Measurements from ENCODE around the gene RCHY1.
A peak's percentile ranks its signal among the peaks of the same experiment; 100 is the strongest.
"Not testable (repeated sequence)": the region's sequence is repeated elsewhere in the genome, so short reads cannot be mapped to it uniquely, and the experiment has no call there.

Gene RCHY1

DNA sequence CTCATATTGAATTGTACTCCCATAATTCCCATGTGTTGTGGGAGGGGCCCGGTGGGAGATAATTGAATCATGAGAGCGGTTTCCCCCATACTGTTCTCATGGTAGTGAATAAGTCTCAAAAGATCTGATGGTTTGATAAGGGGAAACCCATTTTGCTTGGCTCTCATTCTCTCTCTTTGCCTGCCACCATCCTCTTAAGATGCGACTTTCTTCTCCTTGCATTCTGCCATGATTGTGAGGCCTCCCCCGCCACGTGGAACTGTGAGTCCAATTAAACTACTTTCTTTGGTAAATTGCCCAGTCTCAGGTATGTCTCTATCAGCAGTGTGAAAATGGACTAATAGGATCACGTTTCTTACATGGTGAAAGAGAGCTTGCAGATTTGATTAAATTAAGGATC lies 23.1 kb upstream of the RCHY1 start:
- not testable (repeated sequence) for H3K4me1 ChIP-seq (ENCODE audit: control insufficient read depth, insufficient read depth, low read length); H3K9ac ChIP-seq (ENCODE audit: low read length); DNase-seq (ENCODE audit: low read depth); H3K9me3 ChIP-seq (ENCODE audit: control insufficient read depth, low read length); H3K27me3 ChIP-seq (replicated peaks; ENCODE audit: control insufficient read depth, insufficient read depth, low read length); H3K4me3 ChIP-seq (ENCODE audit: low read length)
- peaks cover 25% of the 10 kb centered on the region for H3K36me3 ChIP-seq (ENCODE audit: control insufficient read depth, insufficient read depth, low read length, severe bottlenecking)

DNA sequence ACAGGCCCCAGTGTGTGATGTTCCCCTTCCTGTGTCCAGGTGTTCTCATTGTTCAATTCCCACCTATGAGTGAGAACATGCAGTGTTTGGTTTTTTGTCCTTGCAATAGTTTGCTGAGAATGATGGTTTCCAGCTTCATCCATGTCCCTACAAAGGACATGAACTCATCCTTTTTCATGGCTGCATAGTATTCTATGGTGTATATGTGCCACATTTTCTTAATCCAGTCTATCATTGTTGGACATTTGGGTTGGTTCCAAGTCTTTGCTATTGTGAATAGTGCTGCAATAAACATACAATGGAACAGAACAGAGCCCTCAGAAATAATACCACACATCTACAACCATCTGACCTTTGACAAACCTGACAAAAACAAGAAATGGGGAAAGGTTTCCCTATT lies 19.7 kb upstream of the RCHY1 start:
- not testable (repeated sequence) for DNase-seq (ENCODE audit: low read depth); H3K27me3 ChIP-seq (replicated peaks; ENCODE audit: control insufficient read depth, insufficient read depth, low read length); H3K9me3 ChIP-seq (ENCODE audit: control insufficient read depth, low read length); H3K9ac ChIP-seq (ENCODE audit: low read length); H3K4me3 ChIP-seq (ENCODE audit: low read length); H3K4me1 ChIP-seq (ENCODE audit: control insufficient read depth, insufficient read depth, low read length)
- peaks cover 43% of the 10 kb centered on the region for H3K36me3 ChIP-seq (ENCODE audit: control insufficient read depth, insufficient read depth, low read length, severe bottlenecking)

DNA sequence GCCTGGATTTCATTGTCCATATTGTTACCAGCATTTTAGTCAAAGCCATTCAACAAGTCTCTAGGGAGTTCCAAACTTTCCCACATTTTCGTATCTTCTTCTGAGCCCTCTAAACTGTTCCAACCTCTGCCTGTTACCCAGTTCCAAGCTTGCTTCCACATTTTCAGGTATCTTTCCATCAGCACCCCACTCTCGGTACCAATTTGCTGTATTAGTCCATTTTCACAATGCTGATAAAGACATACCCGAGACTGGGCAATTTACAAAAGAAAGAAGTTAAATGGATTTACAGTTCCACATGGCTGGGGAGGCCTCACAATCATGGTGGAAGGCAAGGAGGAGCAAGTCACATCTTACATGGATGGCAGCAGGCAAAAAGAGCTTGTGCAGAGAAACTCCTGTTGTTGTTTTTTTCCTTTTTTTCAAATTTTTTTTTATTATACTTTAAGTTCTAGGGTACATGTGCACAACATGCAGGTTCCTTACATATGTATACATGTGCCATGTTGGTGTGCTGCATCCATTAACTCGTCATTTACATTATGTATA lies 19.2 kb upstream of the RCHY1 start:
- not testable (repeated sequence) for H3K9ac ChIP-seq (ENCODE audit: low read length); H3K4me1 ChIP-seq (ENCODE audit: control insufficient read depth, insufficient read depth, low read length); DNase-seq (ENCODE audit: low read depth); H3K4me3 ChIP-seq (ENCODE audit: low read length); H3K27me3 ChIP-seq (replicated peaks; ENCODE audit: control insufficient read depth, insufficient read depth, low read length); H3K9me3 ChIP-seq (ENCODE audit: control insufficient read depth, low read length)
- H3K36me3 ChIP-seq (ENCODE audit: control insufficient read depth, insufficient read depth, low read length, severe bottlenecking), result peaks cover 43% of the 10 kb centered on the region

DNA sequence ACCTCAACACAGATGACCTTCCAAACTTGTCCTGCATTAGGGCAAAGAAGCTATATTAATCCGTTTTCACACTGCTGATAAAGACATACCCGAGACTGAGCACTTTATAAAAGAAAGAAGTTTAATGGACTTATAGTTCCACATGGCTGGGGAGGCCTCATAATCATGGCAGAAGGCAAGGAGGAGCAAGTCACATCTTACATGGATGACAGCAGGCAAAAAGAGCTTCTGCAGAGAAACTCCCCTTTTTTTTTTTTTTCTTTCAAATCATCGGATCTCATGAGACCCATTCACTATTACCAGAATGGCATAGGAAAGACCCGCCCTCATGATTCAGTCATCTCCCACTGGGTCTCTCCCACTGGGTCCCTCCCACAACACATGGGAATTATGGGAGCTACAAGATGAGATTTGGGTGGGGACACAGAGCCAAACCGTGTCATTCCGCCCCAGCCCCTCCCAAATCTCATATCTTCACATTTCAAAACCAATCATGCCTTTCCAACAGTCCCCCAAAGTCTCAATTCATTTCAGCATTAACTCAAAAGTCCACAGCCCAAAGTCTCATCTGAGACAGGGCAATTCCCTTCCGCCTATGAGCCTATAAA lies 17.4 kb upstream of the RCHY1 start:
- not testable (repeated sequence) for H3K9ac ChIP-seq (ENCODE audit: low read length); DNase-seq (ENCODE audit: low read depth); H3K9me3 ChIP-seq (ENCODE audit: control insufficient read depth, low read length); H3K27me3 ChIP-seq (replicated peaks; ENCODE audit: control insufficient read depth, insufficient read depth, low read length); H3K4me1 ChIP-seq (ENCODE audit: control insufficient read depth, insufficient read depth, low read length); H3K4me3 ChIP-seq (ENCODE audit: low read length)
- H3K36me3 ChIP-seq (ENCODE audit: control insufficient read depth, insufficient read depth, low read length, severe bottlenecking), result peaks cover 60% of the 10 kb centered on the region

DNA sequence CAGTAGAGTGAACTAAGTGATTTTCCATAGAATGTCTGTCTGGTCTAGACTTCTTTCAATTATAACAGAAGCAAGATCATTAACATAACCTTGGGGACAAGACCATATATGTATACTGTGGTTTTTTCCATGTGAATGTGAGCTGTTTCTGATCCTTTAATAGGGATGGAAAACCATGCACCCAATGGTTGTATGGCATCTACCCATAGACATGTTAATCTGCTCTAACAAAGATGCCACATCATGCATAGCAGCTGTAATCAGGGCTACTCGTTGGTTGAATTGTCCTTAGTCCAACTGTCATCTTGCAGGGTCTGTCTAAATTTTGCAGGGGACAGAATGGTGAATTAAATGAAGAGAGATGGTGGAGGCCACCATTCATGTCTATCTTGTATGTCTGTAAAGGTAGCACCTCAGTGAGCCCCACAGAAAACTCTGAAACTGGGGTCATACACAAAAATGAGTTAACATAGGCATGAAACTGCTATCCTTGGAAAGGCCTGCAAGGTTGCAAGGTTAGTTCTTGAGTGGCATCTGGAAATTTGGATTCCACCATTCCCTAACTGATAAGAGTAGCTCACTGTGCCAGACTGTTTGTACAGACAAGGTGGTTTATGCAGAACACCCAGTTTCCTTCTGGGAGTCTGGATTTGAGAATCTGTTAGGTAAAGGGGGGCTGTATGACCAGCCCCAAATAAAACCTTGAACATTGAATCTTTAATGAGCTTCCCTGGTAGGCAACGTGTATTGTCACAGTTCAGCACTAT lies 16.5 kb upstream of the RCHY1 start:
- Histone ChIP-seq H3K9me3 (ENCODE audit: control insufficient read depth, low read length) (peaks cover 4% of the 10 kb centered on the region), H3K9ac (ENCODE audit: low read length) (no peak overlapping the region), H3K36me3 (ENCODE audit: control insufficient read depth, insufficient read depth, low read length, severe bottlenecking) (peaks cover 70% of the 10 kb centered on the region), H3K4me3 (ENCODE audit: low read length) (no peak overlapping the region), H3K27me3 (replicated peaks; ENCODE audit: control insufficient read depth, insufficient read depth, low read length) (no peaks in the 10 kb centered on the region), H3K4me1 (ENCODE audit: control insufficient read depth, insufficient read depth, low read length) (no peaks in the 10 kb centered on the region)
- no peak for DNase-seq (ENCODE audit: low read depth)

DNA sequence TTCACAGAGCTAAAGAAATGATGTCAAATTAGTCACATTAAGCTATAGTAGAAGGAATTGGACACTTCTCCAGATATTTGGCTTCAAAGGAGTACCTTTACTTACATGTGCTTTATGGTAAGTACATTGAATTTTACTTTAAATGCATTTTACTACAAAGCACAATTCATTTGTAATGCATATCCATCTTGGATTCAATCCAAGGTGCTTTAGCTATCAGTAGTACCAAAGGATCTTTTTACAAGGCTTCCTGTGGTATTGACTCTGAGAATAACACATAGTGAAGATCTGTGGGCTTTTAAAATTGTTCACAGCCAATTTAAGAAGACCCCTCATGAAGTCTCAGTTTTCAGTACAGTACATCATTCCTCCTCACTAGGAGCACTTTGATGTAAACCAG lies 13.3 kb upstream of the RCHY1 start:
- H3K4me1 ChIP-seq (ENCODE audit: control insufficient read depth, insufficient read depth, low read length), result no peaks in the 10 kb centered on the region
- H3K4me3 ChIP-seq (ENCODE audit: low read length), result no peak overlapping the region
- no peak for DNase-seq (ENCODE audit: low read depth)
- H3K27me3 ChIP-seq (replicated peaks; ENCODE audit: control insufficient read depth, insufficient read depth, low read length), result no peaks in the 10 kb centered on the region
- H3K9me3 ChIP-seq (ENCODE audit: control insufficient read depth, low read length), result peaks cover 4% of the 10 kb centered on the region
- H3K9ac ChIP-seq (ENCODE audit: low read length), result no peak overlapping the region
- peaks cover 84% of the 10 kb centered on the region for H3K36me3 ChIP-seq (ENCODE audit: control insufficient read depth, insufficient read depth, low read length, severe bottlenecking)

DNA sequence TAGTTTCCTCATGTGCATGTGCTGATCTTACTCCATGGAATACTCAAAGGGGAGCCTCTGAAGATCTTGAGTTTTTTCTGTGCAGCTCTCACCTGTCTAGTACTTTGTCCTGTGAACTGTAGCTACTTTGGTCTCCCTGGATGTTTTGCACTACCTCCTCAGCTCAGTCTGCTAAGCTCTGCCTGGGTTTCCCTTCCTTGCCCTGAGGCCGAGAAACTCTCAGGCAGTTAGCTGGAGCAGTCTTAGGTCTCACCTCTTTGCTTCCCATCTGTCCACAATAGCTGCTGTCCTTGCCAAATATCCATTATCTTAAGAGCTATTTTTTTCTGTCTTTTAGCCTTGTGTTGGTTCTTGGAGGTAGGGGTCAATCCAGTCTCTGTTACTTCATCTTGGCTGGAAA lies 11.7 kb upstream of the RCHY1 start:
- H3K36me3 ChIP-seq (ENCODE audit: control insufficient read depth, insufficient read depth, low read length, severe bottlenecking), result peaks cover 80% of the 10 kb centered on the region
- H3K4me1 ChIP-seq (ENCODE audit: control insufficient read depth, insufficient read depth, low read length), result no peaks in the 10 kb centered on the region
- no peaks in the 10 kb centered on the region for H3K27me3 ChIP-seq (replicated peaks; ENCODE audit: control insufficient read depth, insufficient read depth, low read length)
- no peak for DNase-seq (ENCODE audit: low read depth)
- H3K9ac ChIP-seq (ENCODE audit: low read length), result no peak overlapping the region
- H3K9me3 ChIP-seq (ENCODE audit: control insufficient read depth, low read length), result no peaks in the 10 kb centered on the region
- H3K4me3 ChIP-seq (ENCODE audit: low read length), result no peak overlapping the region

DNA sequence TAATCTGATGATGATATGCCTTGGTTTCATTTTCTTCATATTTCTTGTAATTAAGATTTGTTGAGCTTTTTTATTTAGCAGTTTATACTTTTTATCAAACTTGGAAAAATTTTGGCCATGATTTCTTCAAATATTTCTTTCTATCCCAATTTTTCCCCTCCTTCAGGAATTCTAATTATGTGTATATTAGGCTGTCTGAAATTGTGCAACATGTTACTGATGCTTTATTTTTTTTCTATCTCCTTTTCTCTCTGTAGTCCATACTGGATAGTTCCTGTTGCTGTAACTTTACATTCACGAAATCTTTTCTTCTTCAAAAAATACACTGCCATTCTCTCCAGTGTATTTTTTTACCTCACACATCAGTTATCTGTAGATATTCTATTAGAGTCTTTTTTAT lies 10.9 kb upstream of the RCHY1 start:
- H3K9ac ChIP-seq (ENCODE audit: low read length), result no peak overlapping the region
- no peaks in the 10 kb centered on the region for H3K4me1 ChIP-seq (ENCODE audit: control insufficient read depth, insufficient read depth, low read length)
- H3K27me3 ChIP-seq (replicated peaks; ENCODE audit: control insufficient read depth, insufficient read depth, low read length), result no peaks in the 10 kb centered on the region
- DNase-seq (ENCODE audit: low read depth), result peak; percentile 12
- H3K9me3 ChIP-seq (ENCODE audit: control insufficient read depth, low read length), result no peaks in the 10 kb centered on the region
- no peak overlapping the region for H3K4me3 ChIP-seq (ENCODE audit: low read length)
- H3K36me3 ChIP-seq (ENCODE audit: control insufficient read depth, insufficient read depth, low read length, severe bottlenecking), result peaks cover 77% of the 10 kb centered on the region

DNA sequence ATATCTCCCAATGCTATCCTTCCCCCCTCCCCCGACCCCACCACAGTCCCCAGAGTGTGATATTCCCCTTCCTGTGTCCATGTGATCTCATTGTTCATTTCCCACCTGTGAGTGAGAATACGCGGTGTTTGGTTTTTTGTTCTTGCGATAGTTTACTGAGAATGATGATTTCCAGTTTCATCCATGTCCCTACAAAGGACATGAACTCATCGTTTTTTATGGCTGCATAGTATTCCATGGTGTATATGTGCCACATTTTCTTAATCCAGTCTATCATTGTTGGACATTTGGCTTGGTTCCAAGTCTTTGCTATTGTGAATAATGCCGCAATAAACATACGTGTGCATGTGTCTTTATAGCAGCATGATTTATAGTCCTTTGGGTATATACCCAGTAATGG lies 5.2 kb upstream of the RCHY1 start:
- Histone ChIP-seq H3K4me1 (ENCODE audit: control insufficient read depth, insufficient read depth, low read length) (peaks cover 10% of the 10 kb centered on the region), H3K36me3 (ENCODE audit: control insufficient read depth, insufficient read depth, low read length, severe bottlenecking) (peaks cover 55% of the 10 kb centered on the region)
- not testable (repeated sequence) for DNase-seq (ENCODE audit: low read depth); H3K9ac ChIP-seq (ENCODE audit: low read length); H3K27me3 ChIP-seq (replicated peaks; ENCODE audit: control insufficient read depth, insufficient read depth, low read length); H3K9me3 ChIP-seq (ENCODE audit: control insufficient read depth, low read length); H3K4me3 ChIP-seq (ENCODE audit: low read length)

DNA sequence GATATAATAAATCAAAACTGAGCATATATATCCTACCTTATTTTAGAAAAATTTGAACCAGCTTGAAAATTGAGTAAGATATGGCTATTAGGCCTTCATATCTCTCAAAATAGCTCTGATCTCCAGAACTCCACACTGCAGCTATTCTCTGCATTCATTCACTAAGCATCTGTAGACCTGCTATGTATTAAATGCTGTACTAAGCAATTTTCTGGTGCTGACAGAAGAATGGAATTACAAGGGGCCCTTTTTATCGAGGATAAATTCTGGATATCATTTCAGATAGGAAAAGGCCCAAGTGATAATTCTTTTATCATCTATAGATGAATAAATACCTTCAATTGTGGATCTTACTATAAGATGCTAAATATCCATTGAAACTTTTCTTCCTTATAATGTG lies 1.9 kb upstream of the RCHY1 start:
- Histone ChIP-seq H3K9ac (ENCODE audit: low read length) (no peak overlapping the region), H3K27me3 (replicated peaks; ENCODE audit: control insufficient read depth, insufficient read depth, low read length) (no peaks in the 10 kb centered on the region), H3K4me3 (ENCODE audit: low read length) (no peak overlapping the region), H3K4me1 (ENCODE audit: control insufficient read depth, insufficient read depth, low read length) (peaks cover 31% of the 10 kb centered on the region), H3K9me3 (ENCODE audit: control insufficient read depth, low read length) (no peaks in the 10 kb centered on the region), H3K36me3 (ENCODE audit: control insufficient read depth, insufficient read depth, low read length, severe bottlenecking) (peaks cover 34% of the 10 kb centered on the region)
- DNase-seq (ENCODE audit: low read depth), result no peak

DNA sequence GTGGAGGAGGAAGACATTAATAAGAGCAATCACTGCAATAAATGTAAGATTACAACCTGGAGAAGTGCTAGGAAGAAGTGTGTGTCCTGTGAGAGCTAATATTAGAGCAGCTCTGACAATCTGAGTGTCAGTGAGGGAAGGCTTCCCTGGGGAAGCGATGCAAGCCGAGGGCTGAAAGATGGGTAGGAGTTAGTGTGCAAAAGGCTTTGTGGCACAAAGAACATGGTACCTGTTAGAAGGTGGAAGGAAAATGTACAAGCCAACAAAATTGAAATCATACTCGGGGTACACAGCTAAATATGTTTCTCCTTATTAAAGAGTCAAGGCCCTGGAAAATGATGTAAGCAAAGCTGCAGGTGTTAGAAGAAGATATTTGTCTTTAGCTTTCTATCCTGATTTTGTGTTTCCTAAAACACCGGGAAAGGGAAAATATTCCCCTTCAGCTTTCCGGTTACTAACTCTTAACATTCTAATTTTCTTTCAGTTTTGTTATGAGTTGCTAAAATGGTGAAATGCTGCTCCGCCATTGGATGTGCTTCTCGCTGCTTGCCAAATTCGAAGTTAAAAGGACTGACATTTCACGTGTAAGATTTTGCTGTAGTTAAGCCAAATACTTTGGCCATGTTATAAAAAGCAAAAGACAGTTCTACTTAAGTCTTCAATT lies 878 bp upstream of the RCHY1 start:
- H3K4me3 ChIP-seq (ENCODE audit: low read length), result peak overlapping the region; percentile 98
- peaks cover 41% of the 10 kb centered on the region for H3K4me1 ChIP-seq (ENCODE audit: control insufficient read depth, insufficient read depth, low read length)
- no peak for DNase-seq (ENCODE audit: low read depth)
- H3K27me3 ChIP-seq (replicated peaks; ENCODE audit: control insufficient read depth, insufficient read depth, low read length), result no peaks in the 10 kb centered on the region
- H3K9ac ChIP-seq (ENCODE audit: low read length), result peak overlapping the region; percentile 91
- H3K36me3 ChIP-seq (ENCODE audit: control insufficient read depth, insufficient read depth, low read length, severe bottlenecking), result peaks cover 28% of the 10 kb centered on the region
- no peaks in the 10 kb centered on the region for H3K9me3 ChIP-seq (ENCODE audit: control insufficient read depth, low read length)
